Activated CD4-positive, alpha-beta T cell treated with anti-CD3 and anti-CD28 coated beads, Interleukin-2, amount 10 ng/mL, durations not matched to agents 7 days and 5 days (primary cell): ENCODE measurements around the gene CEP135. TPM values are rescaled to one million over a fixed set of nuclear protein-coding genes. Genes with fewer than 3 reads are reported as not detected.
"Not testable (repeated sequence)": the region's sequence is repeated elsewhere in the genome, so short reads cannot be mapped to it uniquely, and the experiment has no call there.

Experiments used
- CTCF ChIA-PET: fragments of 350-600 bp; sonication (Branson Sonifier 250); formaldehyde crosslinking; loops from one replicate; lab custom pipeline; 2021; ENCODE audit warnings: antibody characterized with exemption; lab: Charles Lee
- POLR2A ChIA-PET: fragments of 350-600 bp; sonication (Branson Sonifier 250); formaldehyde crosslinking; loops from one replicate; lab custom pipeline; 2021; ENCODE audit warnings: antibody characterized with exemption; lab: Charles Lee
- DNase-seq: peaks from one replicate; pipeline ENCODE4 v3.0.0-alpha.2; 2020
- H3K27ac Mint-ChIP-seq: one replicate; pipeline ENCODE4 v1.8.0; 2021; ENCODE audit warnings: mild to moderate bottlenecking, moderate library complexity, mixed read lengths
- H3K27me3 Mint-ChIP-seq: one replicate; pipeline ENCODE4 v1.8.0; 2021; ENCODE audit warnings: mixed read lengths
- H3K36me3 Mint-ChIP-seq: one replicate; pipeline ENCODE4 v1.8.0; 2021; ENCODE audit warnings: low read depth, mixed read lengths
- H3K4me1 Mint-ChIP-seq: one replicate; pipeline ENCODE4 v1.8.0; 2021; ENCODE audit warnings: mixed read lengths
- H3K4me3 Mint-ChIP-seq: one replicate; pipeline ENCODE4 v1.8.0; 2021; ENCODE audit warnings: mild to moderate bottlenecking, moderate library complexity, mixed read lengths
- H3K9me3 Mint-ChIP-seq: one replicate; pipeline ENCODE4 v1.8.0; 2021; ENCODE audit warnings: mixed read lengths
- total RNA-seq, 2 experiments: library from RNA; stranded (reverse); gene quantifications; one replicate each; pipeline ENCODE4 v1.2.3, GENCODE V29; 2021

CEP135 gene
- total RNA-seq, 2 experiments from 2014 or later: 19.1 to 22.7 TPM

GRCh38 chr4:55949482-55949802 lies 697 bp downstream of the CEP135 start:
- CTCF ChIA-PET: interaction anchor here (0.6 to 3.0 kb wide), 29 partner anchors 10 to 708 kb away, joined by 3 to 43 read pairs (median 4); partner anchors contain the start of genes AASDH, PAICS and PPAT
- Mint-ChIP-seq H3K4me1 (peaks cover 43% of the 10 kb centered on the region), H3K27ac (peak overlapping the region; percentile 97), H3K9me3 (peaks cover 4% of the 10 kb centered on the region), H3K27me3 (no peaks in the 10 kb centered on the region), H3K4me3 (peak overlapping the region; percentile 77), H3K36me3 (peaks cover 27% of the 10 kb centered on the region)
- no peak for DNase-seq
- POLR2A ChIA-PET: interaction anchor here (1.2 kb wide), 1 partner anchor 438 kb away, joined by 4 read pairs; the partner anchor contains the start of gene AASDH

GRCh38 chr4:55951191-55951922 lies 2.6 kb downstream of the CEP135 start:
- Mint-ChIP-seq H3K4me3 (no peak overlapping the region), H3K27me3 (no peaks in the 10 kb centered on the region), H3K27ac (no peak overlapping the region), H3K9me3 (no peaks in the 10 kb centered on the region), H3K36me3 (peaks cover 35% of the 10 kb centered on the region), H3K4me1 (peaks cover 40% of the 10 kb centered on the region)
- no peak for DNase-seq
- CTCF ChIA-PET: interaction anchor here (0.6 to 4.0 kb wide), 4 partner anchors 14 to 67 kb away, joined by 3 to 12 read pairs (median 3); no protein-coding TSS in a partner anchor
- POLR2A ChIA-PET: no interaction called here

GRCh38 chr4:55955710-55956109 lies 7.0 kb downstream of the CEP135 start:
- no peak overlapping the region for H3K4me3 Mint-ChIP-seq
- peaks cover 11% of the 10 kb centered on the region for H3K4me1 Mint-ChIP-seq
- no peak overlapping the region for H3K27ac Mint-ChIP-seq
- ChIA-PET POLR2A (no interaction called here), CTCF (no interaction called here)
- H3K36me3 Mint-ChIP-seq: peaks cover 46% of the 10 kb centered on the region
- DNase-seq: no peak
- H3K9me3 Mint-ChIP-seq: no peaks in the 10 kb centered on the region
- no peaks in the 10 kb centered on the region for H3K27me3 Mint-ChIP-seq

- no peak for DNase-seq
- H3K36me3 Mint-ChIP-seq: peaks cover 51% of the 10 kb centered on the region
- no peaks in the 10 kb centered on the region for H3K9me3 Mint-ChIP-seq
- H3K4me3 Mint-ChIP-seq: no peak overlapping the region
- H3K27ac Mint-ChIP-seq: no peak overlapping the region
- H3K27me3 Mint-ChIP-seq: no peaks in the 10 kb centered on the region
- CTCF ChIA-PET: interaction anchor here (6.4 kb wide), 1 partner anchor 11 kb away, joined by 43 read pairs; the partner anchor contains the start of gene CEP135
- no peaks in the 10 kb centered on the region for H3K4me1 Mint-ChIP-seq
- POLR2A ChIA-PET: no interaction called here
Measured at GRCh38 chr4:55959655-55960054, 10.9 kb downstream of the CEP135 start.

GRCh38 chr4:55964046-55964445 lies 15.3 kb downstream of the CEP135 start:
- Mint-ChIP-seq H3K27ac (no peak overlapping the region), H3K4me1 (no peaks in the 10 kb centered on the region), H3K27me3 (no peaks in the 10 kb centered on the region), H3K9me3 (no peaks in the 10 kb centered on the region), H3K4me3 (no peak overlapping the region), H3K36me3 (peaks cover 39% of the 10 kb centered on the region)
- no peak for DNase-seq
- ChIA-PET POLR2A (no interaction called here), CTCF (interaction anchor here (0.9 to 3.1 kb wide), 4 partner anchors 9 to 46 kb away, joined by 3 to 12 read pairs (median 7); partner anchors contain the start of gene CEP135)

- POLR2A ChIA-PET: no interaction called here
- DNase-seq: no peak
- no peaks in the 10 kb centered on the region for H3K9me3 Mint-ChIP-seq
- peaks cover 31% of the 10 kb centered on the region for H3K36me3 Mint-ChIP-seq
- H3K4me3 Mint-ChIP-seq: no peak overlapping the region
- no peaks in the 10 kb centered on the region for H3K27me3 Mint-ChIP-seq
- H3K4me1 Mint-ChIP-seq: no peaks in the 10 kb centered on the region
- CTCF ChIA-PET: interaction anchor here (0.9 to 3.1 kb wide), 4 partner anchors 12 to 44 kb away, joined by 3 to 12 read pairs (median 8); partner anchors contain the start of gene CEP135
- H3K27ac Mint-ChIP-seq: no peak overlapping the region
Measured at GRCh38 chr4:55965585-55965984, 16.8 kb downstream of the CEP135 start.

- H3K4me3 Mint-ChIP-seq, H3K9me3 Mint-ChIP-seq, H3K4me1 Mint-ChIP-seq, H3K27me3 Mint-ChIP-seq, H3K27ac Mint-ChIP-seq, DNase-seq, POLR2A ChIA-PET: not testable (repeated sequence)
- CTCF ChIA-PET: interaction anchor here (2.5 to 3.1 kb wide), 2 partner anchors 13 to 18 kb away, joined by 11 to 12 read pairs; partner anchors contain the start of gene CEP135
- H3K36me3 Mint-ChIP-seq: peaks cover 31% of the 10 kb centered on the region
Measured at GRCh38 chr4:55966324-55966723, 17.6 kb downstream of the CEP135 start.

- Mint-ChIP-seq H3K27ac (no peak overlapping the region), H3K9me3 (no peaks in the 10 kb centered on the region), H3K36me3 (peaks cover 27% of the 10 kb centered on the region), H3K27me3 (no peaks in the 10 kb centered on the region), H3K4me3 (no peak overlapping the region), H3K4me1 (no peaks in the 10 kb centered on the region)
- DNase-seq: no peak
- ChIA-PET CTCF (no interaction called here), POLR2A (no interaction called here)
Measured at GRCh38 chr4:55967376-55967775, 18.6 kb downstream of the CEP135 start.

GRCh38 chr4:55973650-55974049 lies 24.9 kb downstream of the CEP135 start:
- Mint-ChIP-seq H3K36me3 (peaks cover 20% of the 10 kb centered on the region), H3K4me1 (no peaks in the 10 kb centered on the region), H3K27me3 (no peaks in the 10 kb centered on the region), H3K27ac (no peak overlapping the region), H3K9me3 (no peaks in the 10 kb centered on the region), H3K4me3 (no peak overlapping the region)
- ChIA-PET CTCF (interaction anchor here (0.7 to 3.0 kb wide), 3 partner anchors 9 to 26 kb away, joined by 3 to 11 read pairs (median 3); partner anchors contain the start of gene CEP135), POLR2A (no interaction called here)
- DNase-seq: no peak

- H3K4me3 Mint-ChIP-seq: no peak overlapping the region
- ChIA-PET POLR2A (no interaction called here), CTCF (no interaction called here)
- H3K36me3 Mint-ChIP-seq: peaks cover 45% of the 10 kb centered on the region
- no peaks in the 10 kb centered on the region for H3K27me3 Mint-ChIP-seq
- no peaks in the 10 kb centered on the region for H3K4me1 Mint-ChIP-seq
- no peak overlapping the region for H3K27ac Mint-ChIP-seq
- H3K9me3 Mint-ChIP-seq: no peaks in the 10 kb centered on the region
- no peak for DNase-seq
Measured at GRCh38 chr4:55977811-55978210, 29.1 kb downstream of the CEP135 start.

- ChIA-PET CTCF (no interaction called here), POLR2A (no interaction called here)
- H3K9me3 Mint-ChIP-seq: no peaks in the 10 kb centered on the region
- no peak for DNase-seq
- H3K27me3 Mint-ChIP-seq: no peaks in the 10 kb centered on the region
- H3K36me3 Mint-ChIP-seq: peaks cover 54% of the 10 kb centered on the region
- H3K4me1 Mint-ChIP-seq: no peaks in the 10 kb centered on the region
- H3K27ac Mint-ChIP-seq: no peak overlapping the region
- H3K4me3 Mint-ChIP-seq: no peak overlapping the region
Measured at GRCh38 chr4:55979562-55979961, 30.8 kb downstream of the CEP135 start.

- H3K4me3 Mint-ChIP-seq: no peak overlapping the region
- no peaks in the 10 kb centered on the region for H3K27me3 Mint-ChIP-seq
- H3K36me3 Mint-ChIP-seq: peaks cover 50% of the 10 kb centered on the region
- no peak for DNase-seq
- ChIA-PET POLR2A (no interaction called here), CTCF (no interaction called here)
- no peaks in the 10 kb centered on the region for H3K4me1 Mint-ChIP-seq
- H3K9me3 Mint-ChIP-seq: no peaks in the 10 kb centered on the region
- no peak overlapping the region for H3K27ac Mint-ChIP-seq
Measured at GRCh38 chr4:55980725-55981124, 32.0 kb downstream of the CEP135 start.

GRCh38 chr4:55982976-55983375 lies 34.2 kb downstream of the CEP135 start:
- peaks cover 63% of the 10 kb centered on the region for H3K36me3 Mint-ChIP-seq
- H3K27ac Mint-ChIP-seq: no peak overlapping the region
- no peaks in the 10 kb centered on the region for H3K4me1 Mint-ChIP-seq
- CTCF ChIA-PET: interaction anchor here (1.2 kb wide), 1 partner anchor 34 kb away, joined by 4 read pairs; the partner anchor contains the start of gene CEP135
- POLR2A ChIA-PET: no interaction called here
- no peaks in the 10 kb centered on the region for H3K9me3 Mint-ChIP-seq
- no peak overlapping the region for H3K4me3 Mint-ChIP-seq
- no peaks in the 10 kb centered on the region for H3K27me3 Mint-ChIP-seq
- DNase-seq: no peak
